ENCODE results near the gene A4GALT.

GRCh38 chr22:42700901-42701300, 19.8 kb downstream of the A4GALT start:
- TF ChIP-seq CTCF (conservative IDR thresholded peaks at IDR 0.05 in 1 of 2, IDR thresholded peaks at IDR 0.05 in 1 of 2; ENCODE audit: low read depth in 1 of 2, low read length in 2 of 2) (no peak), EZH2 (IDR thresholded peaks at IDR 0.05; ENCODE audit: low read length, missing control alignments) (no peak)

Measured in fibroblast of lung (primary cell).